ENCODE measurements around the gene CATSPERZ. TPM values are rescaled to one million over a fixed set of nuclear protein-coding genes. Genes with fewer than 3 reads are reported as not detected.

Gene CATSPERZ
- total and polyA plus RNA-seq, 2 of the 8 experiments (the other 6 are each of a cell fraction or from before 2014, with no cell fraction given): 0.77 TPM; not detected in 1

DNA sequence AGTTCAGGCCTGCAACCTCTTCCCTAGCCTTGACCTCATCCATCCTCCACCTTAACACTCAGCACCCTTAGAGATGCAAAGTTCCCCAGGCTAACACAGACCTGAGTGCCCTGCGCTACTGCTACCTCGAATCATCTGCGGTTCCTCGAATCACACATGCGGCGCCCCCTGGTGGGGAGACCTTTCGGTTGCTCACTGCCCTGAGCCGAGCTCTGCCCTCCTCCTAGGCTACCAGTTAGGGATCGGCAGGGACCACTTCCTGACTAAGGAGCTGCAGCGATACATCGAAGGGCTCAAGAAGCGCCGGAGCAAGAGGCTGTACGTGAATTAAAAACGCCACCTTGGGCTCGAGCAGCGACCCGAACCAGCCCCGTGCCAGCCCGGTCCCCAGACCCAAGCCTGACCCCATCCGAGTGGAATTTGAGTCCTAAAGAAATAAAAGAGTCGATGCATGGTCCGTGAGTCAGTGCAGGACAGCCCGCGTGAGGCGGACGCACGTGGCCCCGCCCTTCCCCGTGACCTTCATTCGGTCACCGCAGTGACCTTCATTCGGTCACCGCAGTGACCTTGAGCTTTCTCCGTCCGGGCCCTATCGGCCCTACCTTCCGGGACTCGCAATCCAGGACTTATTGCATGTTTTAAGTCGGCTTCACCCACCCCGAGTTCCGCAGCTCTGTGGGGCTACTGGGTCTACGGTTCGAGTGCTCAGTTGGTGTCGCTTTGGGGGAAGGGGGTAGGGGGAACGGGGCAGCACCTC, 4.3 kb downstream of the CATSPERZ start (continued):
- TF ChIP-seq, protein P1, sequence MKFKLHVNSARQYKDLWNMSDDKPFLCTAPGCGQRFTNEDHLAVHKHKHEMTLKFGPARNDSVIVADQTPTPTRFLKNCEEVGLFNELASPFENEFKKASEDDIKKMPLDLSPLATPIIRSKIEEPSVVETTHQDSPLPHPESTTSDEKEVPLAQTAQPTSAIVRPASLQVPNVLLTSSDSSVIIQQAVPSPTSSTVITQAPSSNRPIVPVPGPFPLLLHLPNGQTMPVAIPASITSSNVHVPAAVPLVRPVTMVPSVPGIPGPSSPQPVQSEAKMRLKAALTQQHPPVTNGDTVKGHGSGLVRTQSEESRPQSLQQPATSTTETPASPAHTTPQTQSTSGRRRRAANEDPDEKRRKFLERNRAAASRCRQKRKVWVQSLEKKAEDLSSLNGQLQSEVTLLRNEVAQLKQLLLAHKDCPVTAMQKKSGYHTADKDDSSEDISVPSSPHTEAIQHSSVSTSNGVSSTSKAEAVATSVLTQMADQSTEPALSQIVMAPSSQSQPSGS (IDR thresholded peaks at IDR 0.05; ENCODE audit: low read length): 0 out of 2 replicates have a peak, but pooled peaks have one; percentile 39
- no peak for TF ChIP-seq SAP30 (IDR thresholded peaks at IDR 0.05; ENCODE audit: insufficient read depth, insufficient replicate concordance, low read length)
- TF ChIP-seq POLR2AphosphoS5 (IDR thresholded peaks at IDR 0.05; ENCODE audit: low read depth, low read length): peak; percentile 80
- no peak for TF ChIP-seq YY1 (IDR thresholded peaks at IDR 0.05; ENCODE audit: low read depth, low read length)
- peak in 1 of 2 experiments; percentile 95; a peak in 2 of 3 replicates for TF ChIP-seq POLR2A (IDR thresholded peaks at IDR 0.05; ENCODE audit: control extremely low read depth in 1 of 2, low read depth in 2 of 2, low read length in 2 of 2)
- no peak for TF ChIP-seq EGR1 (IDR thresholded peaks at IDR 0.05; ENCODE audit: borderline replicate concordance, low read depth, low read length)
- peak; percentile 31; the same call in 1 of the 2 replicates for TF ChIP-seq KDM1A (IDR thresholded peaks at IDR 0.05; ENCODE audit: borderline replicate concordance, low read length)
- no peak; the same call in 1 of the 2 replicates for TF ChIP-seq SP1 (IDR thresholded peaks at IDR 0.05; ENCODE audit: low read depth, low read length)
- TF ChIP-seq GTF2F1 (IDR thresholded peaks at IDR 0.05; ENCODE audit: borderline replicate concordance, low read depth, low read length): no peak
- peak; percentile 39; the same call in 1 of the 2 replicates for TF ChIP-seq RBBP5 (IDR thresholded peaks at IDR 0.05; ENCODE audit: borderline replicate concordance, low read depth, low read length)
- peak; percentile 39; the same call in 1 of the 2 replicates for TF ChIP-seq SP4 (IDR thresholded peaks at IDR 0.05; ENCODE audit: low read length)
